HG02610 (cell line): ENCODE measurements around the gene GDPD4.

ENCODE experiments used
- ATAC-seq: cut with Tn5 transposase; IDR thresholded peaks from one replicate; pipeline ENCODE4 v1.9.1; 2021; ENCODE audit warnings: mild to moderate bottlenecking, moderate library complexity; ENCODE audit not compliant: unreplicated experiment

GDPD4 gene

GRCh38 chr11:77249427-77249826 lies 52.1 kb downstream of the GDPD4 start:
- no peak for ATAC-seq

- ATAC-seq: no peak
Observed at GRCh38 chr11:77244277-77245027, 57.0 kb downstream of the GDPD4 start.

GRCh38 chr11:77236901-77237300 lies 64.6 kb downstream of the GDPD4 start:
- no peak for ATAC-seq

DNA sequence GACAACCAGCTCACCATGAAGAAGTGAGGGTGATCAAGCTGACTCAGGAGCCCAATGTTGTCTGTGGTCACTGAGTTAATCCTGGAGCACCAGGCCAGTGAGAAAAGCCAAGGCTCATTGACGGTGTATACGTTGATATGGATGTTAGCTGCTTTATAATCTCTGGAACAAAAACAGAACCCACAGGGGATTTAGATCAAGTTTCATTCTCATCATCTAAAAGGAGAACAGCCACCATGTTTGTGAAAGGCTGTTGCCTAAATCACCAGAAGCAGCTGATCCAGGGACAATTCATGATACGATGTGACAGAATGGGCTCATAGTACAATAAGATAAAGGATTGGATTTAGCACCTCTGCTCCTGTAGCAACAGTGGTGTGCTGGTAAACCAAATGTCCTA lies 68.5 kb downstream of the GDPD4 start:
- no peak for ATAC-seq

DNA sequence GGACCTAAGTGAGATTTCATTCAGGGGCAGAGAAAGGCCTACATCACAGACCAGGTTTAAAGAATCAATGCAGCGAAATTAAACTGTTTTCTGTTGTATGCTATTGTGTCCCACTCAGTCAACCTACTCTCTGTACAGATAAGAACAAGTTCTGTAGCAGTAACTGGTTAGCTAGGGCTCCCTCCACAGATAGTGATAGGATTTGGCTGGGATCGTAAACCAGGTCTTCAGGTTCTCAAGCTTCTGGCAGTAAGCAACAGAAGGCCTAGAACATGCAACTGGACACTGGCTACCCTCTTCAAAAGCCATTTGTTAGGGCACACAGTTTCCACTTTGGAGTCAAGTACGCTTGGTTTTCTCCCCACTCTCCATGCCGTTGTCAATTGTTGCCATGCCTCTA lies 69.2 kb downstream of the GDPD4 start:
- no peak for ATAC-seq

GRCh38 chr11:77231800-77232199 lies 69.7 kb downstream of the GDPD4 start:
- no peak for ATAC-seq

GRCh38 chr11:77230878-77231605 lies 70.4 kb downstream of the GDPD4 start:
- ATAC-seq: no peak

DNA sequence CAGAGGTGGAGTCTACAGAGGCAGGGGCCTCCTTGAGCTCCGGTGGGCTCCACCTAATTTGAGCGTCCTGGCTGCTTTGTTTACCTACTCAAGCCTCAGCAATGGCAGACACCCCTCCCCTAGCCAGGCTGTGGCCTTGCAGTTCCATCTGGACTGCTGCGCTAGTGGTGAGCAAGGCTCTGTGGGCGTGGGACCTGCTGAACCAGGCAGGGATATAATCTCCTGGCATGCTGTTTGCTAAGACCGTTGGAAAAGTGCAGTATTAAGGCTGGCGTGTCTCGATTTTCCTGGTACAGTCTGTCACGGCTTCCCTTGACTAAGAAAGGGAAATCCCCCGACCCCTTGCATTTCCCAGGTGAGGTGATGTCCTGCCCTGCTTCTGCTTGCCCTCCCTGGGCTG lies 77.7 kb downstream of the GDPD4 start:
- no peak for ATAC-seq

DNA sequence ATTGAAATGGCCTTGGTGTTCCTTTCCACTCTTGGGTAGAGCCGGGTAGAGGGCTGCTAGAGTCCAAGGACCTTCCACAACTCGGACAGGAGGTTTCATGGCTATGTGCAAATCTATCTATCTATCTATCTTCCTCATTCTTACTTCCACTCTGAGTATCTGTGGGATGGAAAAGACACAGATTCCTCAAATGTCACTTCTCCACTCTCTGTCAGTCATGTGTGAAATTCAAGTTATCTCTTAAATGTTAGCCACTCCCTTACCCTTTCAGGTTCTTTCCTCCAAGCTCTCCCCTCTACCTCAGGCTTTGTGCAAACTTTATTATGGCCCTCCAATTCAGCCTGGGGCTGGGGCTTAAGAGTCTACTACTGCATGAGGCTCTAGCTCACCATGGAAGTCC lies 84.3 kb downstream of the GDPD4 start:
- no peak for ATAC-seq

- ATAC-seq: no peak
Observed at GRCh38 chr11:77215106-77215505, 86.4 kb downstream of the GDPD4 start.

- no peak for ATAC-seq
Observed at GRCh38 chr11:77214557-77214956, 86.9 kb downstream of the GDPD4 start.

DNA sequence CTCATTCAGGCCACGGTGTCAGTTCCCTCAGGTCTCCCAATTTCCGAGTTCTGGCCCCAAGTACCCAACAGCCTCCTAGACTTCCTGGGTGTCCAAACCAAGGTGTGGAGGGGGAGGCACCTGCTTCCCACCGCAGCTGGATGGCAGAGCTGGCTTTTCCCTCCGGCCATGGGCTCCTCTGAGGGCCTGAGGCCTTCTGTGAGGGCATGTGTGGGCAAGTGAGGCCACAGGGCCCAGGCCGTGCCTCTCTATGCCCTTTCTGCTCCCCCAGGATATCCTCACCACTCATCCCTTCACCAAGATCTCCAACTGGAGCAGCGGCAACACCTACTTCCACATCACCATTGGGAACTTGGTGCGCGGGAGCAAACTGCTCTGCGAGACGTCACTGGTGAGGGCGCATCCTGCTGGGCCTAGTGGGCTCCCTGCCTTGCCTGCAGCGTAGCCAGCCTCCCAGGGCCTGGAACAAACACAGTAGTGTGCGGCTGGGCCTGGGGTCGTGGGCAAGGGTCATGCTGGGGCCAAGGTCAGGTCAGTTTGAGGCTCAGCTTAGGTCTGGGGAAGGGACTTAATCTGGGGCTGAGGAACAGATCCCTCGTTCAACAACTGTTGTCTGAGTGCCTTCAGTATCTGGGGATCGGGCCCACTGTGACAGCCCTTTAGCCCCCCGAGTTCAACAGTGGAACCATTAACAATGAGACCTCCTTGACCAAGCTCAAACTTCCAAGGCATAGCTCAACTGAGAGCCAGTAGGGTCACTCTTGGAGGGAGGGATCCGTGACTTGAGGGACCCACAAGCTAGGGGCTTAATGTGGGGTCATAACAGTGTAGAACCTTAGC lies 87.7 kb downstream of the GDPD4 start:
- no peak for ATAC-seq

DNA sequence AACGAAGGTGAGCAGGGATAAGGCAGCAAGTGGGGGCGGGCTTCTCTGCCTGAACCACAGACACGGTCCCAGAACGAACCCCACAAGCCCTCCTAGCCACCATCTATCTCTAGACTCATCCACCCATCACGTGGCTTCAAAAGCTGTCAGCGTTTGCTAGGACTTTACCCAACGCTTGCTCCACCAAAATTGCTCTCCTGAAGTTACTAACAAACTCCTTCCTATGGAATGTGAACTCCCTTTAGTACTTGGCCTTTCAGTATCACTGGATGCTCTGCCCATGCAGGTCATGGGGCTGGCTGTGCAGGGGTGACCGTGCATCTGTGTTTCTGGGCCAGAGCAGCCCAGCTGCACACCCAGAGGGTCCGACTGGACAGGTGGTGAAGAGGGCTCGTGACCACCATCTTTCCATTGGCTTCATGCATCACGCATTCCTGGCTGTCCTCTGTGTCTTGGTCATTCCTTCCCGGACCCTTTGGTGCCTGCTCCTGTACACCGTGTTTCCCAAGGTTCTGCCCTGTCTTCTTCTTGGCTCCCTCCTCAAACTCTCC lies 88.4 kb downstream of the GDPD4 start:
- ATAC-seq: no peak

DNA sequence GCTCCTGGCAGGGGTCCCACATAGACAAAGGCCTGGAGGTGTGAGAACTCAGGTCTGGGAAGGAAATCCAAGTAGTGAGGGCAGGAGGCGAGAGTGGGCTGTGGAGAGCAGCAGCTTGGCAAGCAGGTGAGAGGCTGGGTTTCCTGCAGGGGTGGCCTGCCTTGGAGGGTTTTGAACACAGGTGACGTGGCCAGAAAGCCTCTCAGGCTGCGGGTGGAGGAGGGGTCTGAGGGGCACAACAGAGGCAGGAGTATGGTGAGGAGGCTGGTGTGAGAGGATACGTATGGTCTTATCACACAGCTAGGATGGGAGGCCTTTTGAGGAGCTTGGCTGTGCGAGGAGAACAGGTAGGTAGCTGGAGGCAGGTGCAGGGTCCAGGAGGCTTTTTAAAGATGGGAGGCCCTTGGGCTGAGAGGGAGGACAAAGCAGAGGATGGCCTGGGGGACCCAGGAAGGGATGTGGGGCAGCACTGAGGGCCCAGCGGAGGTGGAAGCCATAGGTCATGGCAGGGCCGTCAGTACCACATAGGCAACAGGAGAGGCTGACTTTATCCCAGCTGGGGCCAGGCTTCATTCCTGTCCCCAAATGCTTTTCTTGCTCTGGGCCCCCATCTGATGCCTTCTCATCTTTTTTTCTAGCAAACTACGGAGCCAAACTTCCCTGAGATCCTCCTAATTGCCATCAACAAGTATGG lies 89.0 kb downstream of the GDPD4 start:
- no peak for ATAC-seq

DNA sequence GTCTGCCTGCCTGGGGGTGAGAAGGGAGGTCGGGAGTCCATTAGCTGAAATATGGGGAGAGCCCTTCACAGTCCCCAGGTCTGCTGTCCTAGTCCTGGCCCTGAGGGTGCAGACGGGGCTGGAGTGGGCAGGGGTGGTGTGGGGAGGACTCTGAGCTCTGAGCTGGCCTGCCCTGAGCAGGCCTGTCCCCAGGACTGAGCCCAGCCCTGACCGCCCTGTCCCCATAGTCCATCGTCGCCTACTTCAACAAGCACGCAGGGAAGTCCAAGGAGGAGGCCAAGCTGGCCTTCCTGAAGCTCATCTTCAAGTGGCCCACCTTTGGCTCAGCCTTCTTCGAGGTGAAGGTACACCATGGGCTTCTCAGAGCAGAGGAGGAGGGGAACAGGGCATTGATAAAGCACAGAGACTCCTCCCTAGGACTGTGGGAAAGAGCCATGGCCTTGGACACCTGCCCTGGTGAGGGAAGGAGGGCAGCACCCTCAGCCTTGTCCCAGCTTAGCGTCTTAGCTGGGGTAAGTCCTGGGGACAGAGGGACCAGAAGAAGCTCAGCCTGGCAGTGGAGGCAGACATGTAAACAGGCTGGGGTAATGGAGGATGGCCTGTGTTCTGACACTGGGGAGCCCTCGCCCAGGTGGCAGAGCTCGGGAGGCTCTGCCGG lies 89.8 kb downstream of the GDPD4 start:
- no peak for ATAC-seq

GRCh38 chr11:77211040-77211451 lies 90.4 kb downstream of the GDPD4 start:
- no peak for ATAC-seq

- ATAC-seq: no peak
Observed at GRCh38 chr11:77209663-77210062, 91.8 kb downstream of the GDPD4 start.

GRCh38 chr11:77208535-77208934 lies 93.0 kb downstream of the GDPD4 start:
- ATAC-seq: no peak

DNA sequence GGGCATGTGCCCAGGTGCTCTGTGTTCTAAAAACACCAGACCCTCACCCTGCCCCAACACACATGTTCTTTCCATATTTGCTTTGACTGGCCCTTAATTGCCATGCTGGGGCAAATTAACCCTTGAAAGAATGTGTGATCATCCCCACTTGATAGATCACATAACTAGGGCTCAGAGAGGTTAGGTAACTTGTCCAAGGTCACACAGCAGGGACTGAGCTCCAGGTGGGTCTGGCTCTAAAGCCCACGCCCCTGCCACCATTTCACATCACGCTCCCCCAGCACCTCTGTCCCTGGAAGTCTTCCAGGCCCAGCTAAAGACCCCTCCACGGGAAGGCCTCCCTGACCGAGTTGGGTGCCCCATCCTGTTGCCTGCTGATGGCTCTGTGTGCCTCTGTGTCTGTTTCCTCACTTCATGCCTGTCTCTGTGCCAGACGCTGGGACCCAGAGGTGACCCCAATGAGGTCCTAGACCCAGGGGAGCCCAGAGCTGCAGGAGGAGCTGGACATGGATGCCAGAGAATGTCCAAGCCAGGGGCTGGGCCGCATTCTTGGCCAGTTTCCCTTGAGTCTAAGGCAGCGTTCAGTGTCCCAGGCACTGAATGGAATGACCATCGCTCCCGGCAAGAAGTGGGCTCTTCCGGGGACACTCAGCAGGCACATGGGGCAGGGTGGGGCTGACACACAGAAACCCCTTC lies 93.7 kb downstream of the GDPD4 start:
- no peak for ATAC-seq
